Esophagus muscularis mucosa (tissue), 4 donors: ENCODE measurements around the gene ZFY. TPM values are rescaled to one million over a fixed set of nuclear protein-coding genes. Genes with fewer than 3 reads are reported as not detected.

Source experiments
- DNase-seq: peaks from one replicate; pipeline ENCODE4 v3.0.0-alpha.2; 2017; ENCODE audit errors: extremely low spot score
- H3K27ac ChIP-seq, 4 donors: fragments of 200-600 bp; sonication (generic); replicated peaks in 1 of 4; 1 replicate in 3 of 4; 2 replicates in 1 of 4; pipeline ENCODE4 v1.5.1; 2016 to 2019; ENCODE audit warnings: mild to moderate bottlenecking in 1 of 4
- H3K27me3 ChIP-seq, 4 donors: fragments of 200-600 bp; sonication (generic); one replicate each; pipeline versions ENCODE4 v1.5.1 to v1.6.0; 2016 to 2019
- H3K36me3 ChIP-seq, 4 donors: fragments of 200-600 bp; sonication (generic); one replicate each; pipeline ENCODE4 v1.5.1; 2016 to 2019
- H3K4me1 ChIP-seq, 4 donors: fragments of 200-600 bp; sonication (generic); one replicate each; pipeline ENCODE4 v1.5.1; 2016 to 2019
- H3K4me3 ChIP-seq, 4 donors: fragments of 200-600 bp; sonication (generic); 1 replicate in 2 of 4; 2 replicates in 2 of 4; pipeline ENCODE4 v1.5.1; 2016 to 2019; ENCODE audit warnings: mild to moderate bottlenecking in 4 of 4, moderate library complexity in 1 of 4
- H3K9me3 ChIP-seq, 4 donors: fragments of 200-600 bp; sonication (generic); 1 replicate in 3 of 4; 2 replicates in 1 of 4; pipeline ENCODE4 v1.5.1; 2016 to 2019
- CTCF ChIP-seq, 3 experiments: fragments of 200-600 bp in 2 of 3; fragments of 450-650 bp in 1 of 3; sonication (generic) in 2 of 3; IDR thresholded peaks; one replicate each; pipeline ENCODE4 v1.5.1; 2017 to 2019; ENCODE audit warnings: antibody characterized with exemption in 3 of 3, mild to moderate bottlenecking in 2 of 3, moderate library complexity in 1 of 3
- EP300 ChIP-seq: sonication (generic); formaldehyde crosslinking; IDR thresholded peaks from one replicate; pipeline ENCODE4 v1.6.1; 2017; ENCODE audit warnings: antibody characterized with exemption
- POLR2A ChIP-seq: fragments of 450-650 bp; IDR thresholded peaks from one replicate; pipeline ENCODE4 v1.6.1; 2017; ENCODE audit warnings: antibody characterized with exemption, moderate library complexity, mild to moderate bottlenecking, low read depth
- POLR2AphosphoS5 ChIP-seq, 2 donors: sonication (generic); formaldehyde crosslinking; IDR thresholded peaks; one replicate each; pipeline ENCODE4 v1.6.1; 2017; ENCODE audit warnings: antibody characterized with exemption in 2 of 2
- WGBS: methylation state at CpG from one replicate; pipeline ENCODE4 v1.1.5; 2018; 5-methylcytosine and 5-hydroxymethylcytosine counted together
- intact Hi-C: fragments of 100-400 bp; cut with DNase I; formaldehyde crosslinking; loops from one replicate; pipeline ENCODE4 v1.15.1; 2023
- total RNA-seq, 4 donors: library from RNA; depleted of rRNA; stranded (reverse); fragments of >200 nt; gene quantifications; one replicate each; pipeline versions ENCODE4 v1.1.0 to v1.2.1, GENCODE V29; 2016

Gene ZFY
- total RNA-seq, 4 donors from 2014 or later, result 0.06 to 24.9 (median 16.6) TPM; not detected in 1

DNA sequence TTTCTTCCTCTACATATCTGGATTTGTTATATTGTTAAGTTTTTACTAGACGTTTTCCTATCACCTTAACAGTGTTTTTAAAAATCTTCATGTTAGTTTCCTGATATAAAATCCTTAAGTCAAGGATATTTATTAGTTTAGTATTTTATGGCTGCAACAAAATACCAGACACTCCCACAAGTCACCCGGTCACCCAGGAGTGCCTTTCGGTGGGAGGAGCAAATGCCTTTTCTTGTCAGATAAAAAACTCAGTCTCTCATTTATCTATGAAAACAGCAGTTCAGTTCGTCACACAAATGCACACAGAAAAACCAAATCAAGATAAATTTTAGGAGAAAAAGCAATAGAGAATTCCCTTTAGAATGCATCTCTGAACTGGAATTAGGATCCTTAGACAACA lies 77.0 kb downstream of the ZFY start:
- no peaks in the 10 kb centered on the region for H3K27me3 ChIP-seq
- TF ChIP-seq EP300 (no peak), POLR2A (no peak), POLR2AphosphoS5 (IDR thresholded peaks at IDR 0.05) (no peak), CTCF (IDR thresholded peaks at IDR 0.05) (no peak)

GRCh38 chrY:3016594-3016993 lies 81.4 kb downstream of the ZFY start:
- no CpG with 5 or more reads among the region's 1 CpG for WGBS
- no peaks in the 10 kb centered on the region for H3K9me3 ChIP-seq
- H3K4me1 ChIP-seq, result no peaks in the 10 kb centered on the region
- no peak overlapping the region for H3K27ac ChIP-seq
- H3K4me3 ChIP-seq, result no peak overlapping the region
- TF ChIP-seq POLR2A (no peak), POLR2AphosphoS5 (IDR thresholded peaks at IDR 0.05) (no peak), CTCF (IDR thresholded peaks at IDR 0.05) (no peak), EP300 (no peak)
- no peak for DNase-seq
- H3K36me3 ChIP-seq, result no peaks in the 10 kb centered on the region
- intact Hi-C loops, result no loop called here
- no peaks in the 10 kb centered on the region for H3K27me3 ChIP-seq

More for the DNA sequence above, 77.0 kb downstream of the ZFY start:
- H3K9me3 ChIP-seq, result no peaks in the 10 kb centered on the region
- H3K4me3 ChIP-seq, result no peak overlapping the region
- H3K4me1 ChIP-seq, result no peaks in the 10 kb centered on the region
- no peak for DNase-seq
- H3K36me3 ChIP-seq, result no peaks in the 10 kb centered on the region
- intact Hi-C loops, result no loop called here
- no CpG with 5 or more reads among the region's 4 CpGs for WGBS
- H3K27ac ChIP-seq, result no peak overlapping the region

GRCh38 chrY:3018546-3018945 lies 83.4 kb downstream of the ZFY start:
- Histone ChIP-seq H3K4me3 (no peak overlapping the region), H3K27me3 (no peaks in the 10 kb centered on the region), H3K4me1 (no peaks in the 10 kb centered on the region), H3K9me3 (no peaks in the 10 kb centered on the region), H3K36me3 (no peaks in the 10 kb centered on the region), H3K27ac (no peak overlapping the region)
- DNase-seq, result no peak
- WGBS, result no CpG with 5 or more reads among the region's 1 CpG
- no peak for TF ChIP-seq CTCF (IDR thresholded peaks at IDR 0.05)
- no peak for TF ChIP-seq POLR2A
- TF ChIP-seq POLR2AphosphoS5 (IDR thresholded peaks at IDR 0.05), result no peak
- TF ChIP-seq EP300, result no peak
- intact Hi-C loops, result no loop called here

DNA sequence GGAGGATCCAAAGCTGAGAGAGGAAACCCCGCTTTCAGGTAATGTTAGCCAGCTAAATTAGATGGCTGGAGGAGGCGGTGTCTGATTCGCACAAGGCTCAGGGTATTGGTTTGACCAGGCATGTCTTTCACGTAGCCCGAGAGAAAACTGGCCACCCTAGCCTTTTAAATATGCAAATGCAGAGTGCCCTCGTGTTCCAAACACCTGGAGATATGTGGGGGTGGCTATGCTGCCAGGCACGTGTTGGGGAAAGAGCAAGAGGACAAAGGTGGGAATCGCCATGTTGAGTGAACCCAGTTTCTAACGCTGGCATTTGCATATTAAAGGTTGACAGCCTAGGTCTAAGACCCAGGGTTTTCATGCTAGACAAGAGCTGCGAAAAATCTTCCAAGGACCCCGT lies 84.4 kb downstream of the ZFY start:
- no CpG with 5 or more reads among the region's 11 CpGs for WGBS
- no peaks in the 10 kb centered on the region for H3K36me3 ChIP-seq
- no peaks in the 10 kb centered on the region for H3K4me1 ChIP-seq
- H3K27me3 ChIP-seq, result no peaks in the 10 kb centered on the region
- no peak for DNase-seq
- no peak for TF ChIP-seq EP300
- no peak overlapping the region for H3K4me3 ChIP-seq
- intact Hi-C loops, result no loop called here
- H3K27ac ChIP-seq, result no peak overlapping the region
- H3K9me3 ChIP-seq, result no peaks in the 10 kb centered on the region

- H3K4me1 ChIP-seq, result no peaks in the 10 kb centered on the region
- no peaks in the 10 kb centered on the region for H3K9me3 ChIP-seq
- no peak overlapping the region for H3K27ac ChIP-seq
- H3K27me3 ChIP-seq, result no peaks in the 10 kb centered on the region
- DNase-seq, result no peak
- no peak for TF ChIP-seq POLR2AphosphoS5 (IDR thresholded peaks at IDR 0.05)
- no peak for TF ChIP-seq POLR2A
- no peak for TF ChIP-seq EP300
- TF ChIP-seq CTCF (IDR thresholded peaks at IDR 0.05), result no peak
- no peaks in the 10 kb centered on the region for H3K36me3 ChIP-seq
- no CpG with 5 or more reads among the region's 2 CpGs for WGBS
- intact Hi-C loops, result no loop called here
- no peak overlapping the region for H3K4me3 ChIP-seq
These were observed 86.0 kb downstream of the ZFY start for GRCh38 chrY:3021176-3021575.
